ENCODE results near the gene SUCO. TPM values are rescaled to one million over a fixed set of nuclear protein-coding genes. Genes with fewer than 3 reads are reported as not detected.

The SUCO gene
- total and polyA plus RNA-seq, 12 donors: 14.0 to 108 (median 34.4) TPM

GRCh38 chr1:172497230-172497629 lies 35.7 kb upstream of the SUCO start:
- intact Hi-C loops (cut with DNase I): no loop called here
- peak in 3 of 7 donors; percentile 10 to 32 (median 15) for DNase-seq
- no peak overlapping the region for H3K27ac ChIP-seq
- no peaks in the 10 kb centered on the region for H3K36me3 ChIP-seq (replicated peaks in 1 of 2)
- TF ChIP-seq CTCF (IDR thresholded peaks at IDR 0.05) (no peak), POLR2A (IDR thresholded peaks at IDR 0.05) (no peak)
- H3K4me3 ChIP-seq: no peak overlapping the region
- no peaks in the 10 kb centered on the region for H3K27me3 ChIP-seq
- WGBS, 4 donors: 17 to 37% (median 27%) methylated on average over 5 of the region's 5 CpGs
- H3K4me1 ChIP-seq (replicated peaks in 1 of 2): peaks cover 11 to 12% of the 10 kb centered on the region in 2 donors
- H3K9me3 ChIP-seq (replicated peaks in 1 of 3): no peaks in the 10 kb centered on the region

DNA sequence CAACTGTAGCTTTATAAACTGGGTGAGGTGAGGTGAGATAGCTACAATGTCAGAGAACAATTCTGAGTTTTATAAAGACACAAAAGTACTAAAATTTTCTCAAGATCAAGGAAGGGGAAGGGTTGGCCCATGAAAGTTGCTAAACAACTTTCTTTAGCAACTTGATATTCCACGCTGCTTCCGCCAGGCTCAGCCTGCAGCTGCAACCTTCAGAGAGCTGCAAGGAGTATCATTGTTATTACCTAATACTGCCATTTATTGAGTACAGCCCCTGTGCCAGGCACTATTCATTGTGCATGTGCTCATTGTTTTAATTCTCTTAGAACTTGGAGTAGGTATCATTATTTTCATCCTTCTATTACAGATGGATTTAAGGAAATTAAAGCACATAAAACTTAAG lies 34.1 kb upstream of the SUCO start:
- no peak for DNase-seq
- TF ChIP-seq CTCF (IDR thresholded peaks at IDR 0.05) (no peak), POLR2A (IDR thresholded peaks at IDR 0.05) (no peak)
- Histone ChIP-seq H3K36me3 (replicated peaks in 1 of 2) (no peaks in the 10 kb centered on the region), H3K27ac (no peak overlapping the region), H3K9me3 (replicated peaks in 1 of 3) (no peaks in the 10 kb centered on the region), H3K27me3 (no peaks in the 10 kb centered on the region), H3K4me1 (replicated peaks in 1 of 2) (peaks cover 11 to 12% of the 10 kb centered on the region in 2 donors), H3K4me3 (no peak overlapping the region)
- intact Hi-C loops (cut with DNase I): no loop called here
- WGBS, 4 donors: 75 to 94% (median 88%) methylated on average over 2 of the region's 2 CpGs

DNA sequence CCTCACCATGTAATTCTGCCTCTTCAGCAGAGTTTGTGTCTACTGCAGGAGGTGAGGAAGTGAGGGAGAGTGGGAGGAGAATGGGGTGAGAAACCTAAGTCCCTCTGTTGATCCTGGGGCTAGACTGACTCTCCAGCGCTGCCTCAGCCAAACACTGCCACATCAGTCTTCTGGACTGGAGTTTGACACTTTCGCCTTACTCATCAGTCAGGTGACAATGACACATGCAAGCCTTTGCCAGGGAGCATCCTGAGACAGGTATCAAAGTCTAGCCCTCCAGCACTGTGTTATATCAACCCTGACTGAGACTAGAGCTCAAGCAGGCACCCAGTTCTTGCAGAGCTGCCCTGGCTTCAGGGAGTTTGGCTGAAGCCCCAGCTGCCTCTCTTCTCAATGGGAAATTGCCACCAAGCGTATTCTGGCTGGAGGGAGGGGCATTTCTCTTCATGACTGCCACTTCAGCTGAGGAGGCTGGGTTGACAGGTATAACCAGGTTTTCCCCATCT lies 33.3 kb upstream of the SUCO start:
- Histone ChIP-seq H3K27me3 (no peaks in the 10 kb centered on the region), H3K36me3 (replicated peaks in 1 of 2) (no peaks in the 10 kb centered on the region), H3K27ac (no peak overlapping the region), H3K4me3 (no peak overlapping the region), H3K9me3 (replicated peaks in 1 of 3) (no peaks in the 10 kb centered on the region), H3K4me1 (replicated peaks in 1 of 2) (peaks cover 11 to 12% of the 10 kb centered on the region in 2 donors)
- TF ChIP-seq CTCF (IDR thresholded peaks at IDR 0.05) (no peak), POLR2A (IDR thresholded peaks at IDR 0.05) (no peak)
- WGBS, 4 donors: 65 to 100% (median 88%) methylated on average over 2 to 3 of the region's 3 CpGs
- intact Hi-C loops (cut with DNase I): no loop called here
- peak in 5 of 7 donors; percentile 21 to 55 (median 34) for DNase-seq

DNA sequence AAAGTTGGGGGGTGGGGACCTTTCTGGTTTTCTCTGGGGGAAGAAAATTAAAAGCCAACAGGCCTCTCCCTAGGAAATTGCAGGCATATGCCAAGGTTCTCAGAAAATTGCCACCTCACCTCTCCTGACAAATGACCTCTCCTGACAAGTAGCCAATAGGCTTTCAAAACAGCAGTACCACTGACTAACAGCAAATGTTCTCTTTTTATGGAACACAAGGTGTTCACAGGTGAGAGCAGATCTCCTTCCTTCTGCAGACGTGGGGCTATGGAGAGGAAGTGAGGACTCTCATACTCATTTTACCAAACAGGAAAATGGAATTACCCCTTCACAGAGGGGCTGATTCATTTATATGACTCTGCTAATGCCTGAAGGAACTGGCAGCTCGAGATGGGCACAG lies 32.7 kb upstream of the SUCO start:
- intact Hi-C loops (cut with DNase I): no loop called here

More for the DNA sequence above, 32.7 kb upstream of the SUCO start:
- no peaks in the 10 kb centered on the region for H3K36me3 ChIP-seq (replicated peaks in 1 of 2)
- no peak for DNase-seq
- TF ChIP-seq POLR2A (IDR thresholded peaks at IDR 0.05) (no peak), CTCF (IDR thresholded peaks at IDR 0.05) (no peak)
- no peaks in the 10 kb centered on the region for H3K27me3 ChIP-seq
- no peak overlapping the region for H3K27ac ChIP-seq
- H3K9me3 ChIP-seq (replicated peaks in 1 of 3): no peaks in the 10 kb centered on the region
- no peak overlapping the region for H3K4me3 ChIP-seq
- peaks cover 11 to 12% of the 10 kb centered on the region in 2 donors for H3K4me1 ChIP-seq (replicated peaks in 1 of 2)
- WGBS, 4 donors: 73 to 83% (median 80%) methylated on average over 2 of the region's 2 CpGs
